Liver (tissue), 9 donors: ENCODE measurements around the gene ETNK1. TPM values are rescaled to one million over a fixed set of nuclear protein-coding genes. Genes with fewer than 3 reads are reported as not detected.

Experiments
- DNase-seq: peaks from one replicate; pipeline ENCODE4 v3.0.0-alpha.2; 2017; ENCODE audit warnings: low spot score
- H3K27ac ChIP-seq, 2 donors: one replicate each; pipeline ENCODE4 v1.7.0; 2013; ENCODE audit warnings: inconsistent platforms in 2 of 2, low read length in 2 of 2, control low read depth in 1 of 2, low read depth in 1 of 2, mild to moderate bottlenecking in 1 of 2
- H3K27me3 ChIP-seq, 4 donors: one replicate each; pipeline versions ENCODE4 v1.6.1 to v1.7.0; 2013; ENCODE audit warnings: low read length in 3 of 4, inconsistent platforms in 1 of 4, mild to moderate bottlenecking in 1 of 4, moderate library complexity in 1 of 4; ENCODE audit not compliant: control insufficient read depth in 4 of 4, insufficient read depth in 4 of 4
- H3K36me3 ChIP-seq, 4 donors: one replicate each; pipeline versions ENCODE4 v1.6.1 to v1.7.0; 2013; ENCODE audit warnings: low read length in 3 of 4, mild to moderate bottlenecking in 3 of 4, low read depth in 1 of 4, moderate library complexity in 1 of 4; ENCODE audit not compliant: control insufficient read depth in 4 of 4, insufficient read depth in 3 of 4
- H3K4me1 ChIP-seq, 4 donors: one replicate each; pipeline versions ENCODE4 v1.6.1 to v1.7.0; 2013; ENCODE audit warnings: low read length in 3 of 4, mild to moderate bottlenecking in 3 of 4, moderate library complexity in 1 of 4; ENCODE audit not compliant: control insufficient read depth in 4 of 4, insufficient read depth in 4 of 4
- H3K4me3 ChIP-seq, 3 donors: one replicate each; pipeline versions ENCODE4 v1.6.1 to v1.7.0; 2013; ENCODE audit warnings: low read length in 3 of 3, control low read depth in 1 of 3, low read depth in 1 of 3, mild to moderate bottlenecking in 1 of 3
- H3K9ac ChIP-seq, 2 donors: one replicate each; pipeline ENCODE4 v1.7.0; 2013; ENCODE audit warnings: low read length in 2 of 2, mild to moderate bottlenecking in 2 of 2, moderate library complexity in 2 of 2, control low read depth in 1 of 2, low read depth in 1 of 2
- H3K9me3 ChIP-seq, 4 donors: one replicate each; pipeline versions ENCODE4 v1.6.1 to v1.7.0; 2013; ENCODE audit warnings: low read length in 3 of 4; ENCODE audit not compliant: control insufficient read depth in 4 of 4
- ATF3 ChIP-seq: IDR thresholded peaks from 2 replicates; pipeline ENCODE4 v1.6.1; 2016; ENCODE audit warnings: antibody characterized with exemption
- CTCF ChIP-seq: fragments of 150-350 bp; IDR thresholded peaks from 2 replicates; pipeline ENCODE4 v1.5.1; 2017; ENCODE audit warnings: improper control_type of control experiment, low read depth, low read length; ENCODE audit not compliant: missing input control
- EGR1 ChIP-seq, 2 donors: IDR thresholded peaks; 2 replicates each; pipeline ENCODE4 v1.6.1; 2016 to 2018; ENCODE audit warnings: antibody characterized with exemption in 2 of 2, low read depth in 2 of 2
- FOXA1 ChIP-seq: IDR thresholded peaks from 2 replicates; pipeline ENCODE4 v1.6.1; 2016; ENCODE audit warnings: antibody characterized with exemption
- FOXA2 ChIP-seq: IDR thresholded peaks from 2 replicates; pipeline ENCODE4 v1.6.1; 2016; ENCODE audit warnings: antibody characterized with exemption
- GABPA ChIP-seq, 2 donors: IDR thresholded peaks in 1 of 2; conservative IDR thresholded peaks in 1 of 2; 2 replicates each; pipeline ENCODE4 v1.6.1; 2016; ENCODE audit warnings: antibody characterized with exemption in 2 of 2, mild to moderate bottlenecking in 1 of 2, moderate library complexity in 1 of 2
- HNF4A ChIP-seq, 2 donors: conservative IDR thresholded peaks; 2 replicates each; pipeline ENCODE4 v1.6.1; 2016; ENCODE audit warnings: antibody characterized with exemption in 2 of 2, mild to moderate bottlenecking in 2 of 2
- HNF4G ChIP-seq: IDR thresholded peaks from 2 replicates; pipeline ENCODE4 v1.6.1; 2016; ENCODE audit warnings: antibody characterized with exemption
- JUND ChIP-seq, 2 donors: IDR thresholded peaks; 2 replicates each; pipeline ENCODE4 v1.6.1; 2016; ENCODE audit warnings: antibody characterized with exemption in 2 of 2
- MAX ChIP-seq: IDR thresholded peaks from 2 replicates; pipeline ENCODE4 v1.6.1; 2016; ENCODE audit warnings: antibody characterized with exemption
- NR2F2 ChIP-seq: IDR thresholded peaks from 2 replicates; pipeline ENCODE4 v1.6.1; 2016; ENCODE audit warnings: antibody characterized with exemption
- RAD21 ChIP-seq, 2 donors: IDR thresholded peaks; 2 replicates each; pipeline ENCODE4 v1.6.1; 2016; ENCODE audit warnings: antibody characterized with exemption in 2 of 2, mild to moderate bottlenecking in 2 of 2
- REST ChIP-seq: IDR thresholded peaks from 2 replicates; pipeline ENCODE4 v1.6.1; 2016; ENCODE audit warnings: antibody characterized with exemption, mild to moderate bottlenecking
- RXRA ChIP-seq, 2 donors: IDR thresholded peaks; 2 replicates each; pipeline ENCODE4 v1.6.1; 2017 to 2018; ENCODE audit warnings: antibody characterized with exemption in 2 of 2, mild to moderate bottlenecking in 1 of 2
- SP1 ChIP-seq: IDR thresholded peaks from 2 replicates; pipeline ENCODE4 v1.6.1; 2018; ENCODE audit warnings: antibody characterized with exemption, mild to moderate bottlenecking
- TAF1 ChIP-seq: conservative IDR thresholded peaks from 2 replicates; pipeline ENCODE4 v1.6.1; 2016; ENCODE audit warnings: antibody characterized with exemption, mild to moderate bottlenecking
- YY1 ChIP-seq: IDR thresholded peaks from 2 replicates; pipeline ENCODE4 v1.6.1; 2016; ENCODE audit warnings: antibody characterized with exemption, mild to moderate bottlenecking
- ZBTB33 ChIP-seq: IDR thresholded peaks from 2 replicates; pipeline ENCODE4 v1.6.1; 2016; ENCODE audit warnings: antibody characterized with exemption
- WGBS: extraction: QIAGEN DNeasy Blood & Tissue Kit; methylation state at CpG from one replicate; pipeline ENCODE4 v1.1.7; 2013; 5-methylcytosine and 5-hydroxymethylcytosine counted together
- polyA plus RNA-seq, 2 donors: library from polyadenylated mRNA; stranded (reverse) in 1 of 2; unstranded in 1 of 2; fragments of 200-250 nt in 1 of 2; fragments of >200 nt in 1 of 2; fragmentation: Nextera tagmentation in 1 of 2; extraction: Ambion mirVana in 1 of 2; gene quantifications; one replicate each; pipeline versions ENCODE4 v1.2.1 to v1.2.3, GENCODE V29; 2013 to 2015
- total RNA-seq, 2 donors: library from RNA; depleted of rRNA; stranded (reverse); fragments of >200 nt; gene quantifications; one replicate each; pipeline ENCODE4 v1.2.3, GENCODE V29; 2014
- donor health status: healthy.
- donor health status: healthy.
- donor health status: healthy.
- donor health status: healthy.
- donor health status: healthy.

ETNK1 gene
- total RNA-seq, result 10 to 100 TPM; 31.4 to 51.4 TPM
- 10 to 100 TPM; 15.6 to 22.7 TPM for polyA plus RNA-seq

GRCh38 chr12:22624870-22625761 is at the start of gene ETNK1:
Gene ETNK1, plus strand, starts transcription at chr12:22625171. Its CDS starts 260 bp downstream, at chr12:22625431.
- H3K27me3 ChIP-seq, result no peaks in the 10 kb centered on the region
- WGBS, result under 1% methylated on average over 71 of the region's 71 CpGs
- peak within 1 kb of the TSS; percentile 97 for H3K27ac ChIP-seq
- peak within 1 kb of the TSS; percentile 87 to 99 for H3K9ac ChIP-seq
- TF ChIP-seq GABPA (IDR thresholded peaks at IDR 0.05 in 1 of 2, conservative IDR thresholded peaks at IDR 0.05 in 1 of 2) (no peak), ATF3 (no peak), TAF1 (no peak), HNF4A (conservative IDR thresholded peaks at IDR 0.05) (peak; percentile 57 to 61), HNF4G (no peak), NR2F2 (no peak), MAX (no peak), JUND (IDR thresholded peaks at IDR 0.05) (peak; percentile 29 to 52), FOXA2 (peak; percentile 44), REST (peak; percentile 95), SP1 (peak; percentile 51), EGR1 (IDR thresholded peaks at IDR 0.05; ENCODE audit: low read depth in 2 of 2) (peak in 1 of 2 donors; percentile 10), YY1 (peak; percentile 96), FOXA1 (no peak), CTCF (no peak), RAD21 (IDR thresholded peaks at IDR 0.05) (peak; percentile 6 to 47), RXRA (IDR thresholded peaks at IDR 0.05) (peak; percentile 34 to 54), ZBTB33 (no peak)
- H3K4me1 ChIP-seq, result peaks cover 0 to 26% (median 9%) of the 10 kb centered on the region in 4 donors
- no peaks in the 10 kb centered on the region for H3K9me3 ChIP-seq
- no peaks in the 10 kb centered on the region for H3K36me3 ChIP-seq
- H3K4me3 ChIP-seq, result peak within 1 kb of the TSS; percentile 63 to 99 (median 82)
- DNase-seq, result peak; percentile 96
